Spleen (tissue), 11 donors: ENCODE data around the gene JOSD2. TPM values are rescaled to one million over a fixed set of nuclear protein-coding genes. Genes with fewer than 3 reads are reported as not detected.

Experiments used
- DNase-seq: peaks from one replicate; pipeline ENCODE4 v3.0.0-alpha.2; 2020
- H3K27ac ChIP-seq, 8 donors: fragments of 200-600 bp; sonication (generic) in 7 of 8; 1 replicate in 4 of 8; 2 replicates in 4 of 8; pipeline versions ENCODE4 v1.5.0 to v1.8.0; 2016 to 2021; ENCODE audit warnings: inconsistent platforms in 4 of 8, mild to moderate bottlenecking in 4 of 8, moderate library complexity in 1 of 8
- H3K27me3 ChIP-seq, 7 donors: fragments of 200-600 bp; sonication (generic) in 6 of 7; replicated peaks in 1 of 7; 1 replicate in 4 of 7; 2 replicates in 3 of 7; pipeline versions ENCODE4 v1.5.0 to v1.8.0; 2016 to 2021; ENCODE audit warnings: inconsistent platforms in 3 of 7, mild to moderate bottlenecking in 1 of 7
- H3K36me3 ChIP-seq, 6 donors: fragments of 200-600 bp; sonication (generic) in 5 of 6; 1 replicate in 4 of 6; 2 replicates in 2 of 6; pipeline versions ENCODE4 v1.5.0 to v1.8.0; 2016 to 2021; ENCODE audit warnings: inconsistent platforms in 2 of 6
- H3K4me1 ChIP-seq, 6 donors: fragments of 200-600 bp; sonication (generic) in 5 of 6; 1 replicate in 3 of 6; 2 replicates in 3 of 6; pipeline versions ENCODE4 v1.5.0 to v1.8.0; 2016 to 2021; ENCODE audit warnings: inconsistent platforms in 3 of 6
- H3K4me3 ChIP-seq, 8 donors: fragments of 200-600 bp; sonication (generic) in 7 of 8; 1 replicate in 4 of 8; 2 replicates in 4 of 8; pipeline versions ENCODE4 v1.5.0 to v1.8.0; 2016 to 2021; ENCODE audit warnings: inconsistent platforms in 4 of 8, mild to moderate bottlenecking in 4 of 8, moderate library complexity in 2 of 8
- H3K9me3 ChIP-seq, 8 donors: fragments of 200-600 bp; sonication (generic) in 7 of 8; 1 replicate in 4 of 8; 2 replicates in 4 of 8; pipeline versions ENCODE4 v1.5.0 to v1.8.0; 2016 to 2021; ENCODE audit warnings: inconsistent platforms in 4 of 8
- CTCF ChIP-seq, 11 experiments: fragments of 200-600 bp in 7 of 11; fragments of 450-650 bp in 4 of 11; sonication (generic) in 4 of 11; IDR thresholded peaks in 8 of 11; conservative IDR thresholded peaks in 3 of 11; 1 replicate in 7 of 11; 2 replicates in 4 of 11; pipeline versions ENCODE4 v1.4.0 to v1.8.0; 2016 to 2021; ENCODE audit warnings: antibody characterized with exemption in 11 of 11, inconsistent platforms in 4 of 11, mild to moderate bottlenecking in 1 of 11
- POLR2A ChIP-seq, 3 donors: fragments of 450-650 bp; IDR thresholded peaks; one replicate each; pipeline ENCODE4 v1.5.1; 2017; ENCODE audit warnings: antibody characterized with exemption in 3 of 3, mild to moderate bottlenecking in 1 of 3
- POLR2AphosphoS5 ChIP-seq, 3 donors: sonication (generic); formaldehyde crosslinking; IDR thresholded peaks; one replicate each; pipeline ENCODE4 v1.5.1; 2017; ENCODE audit warnings: antibody characterized with exemption in 3 of 3
- WGBS, 5 donors: extraction: QIAGEN DNeasy Blood & Tissue Kit in 3 of 5; methylation state at CpG; one replicate each; pipeline versions ENCODE4 v1.1.5 to v1.1.7; 2013 to 2018; 5-methylcytosine and 5-hydroxymethylcytosine counted together
- intact Hi-C: fragments of 100-400 bp; cut with DNase I; formaldehyde crosslinking; loops from one replicate; pipeline ENCODE4 v1.15.0; 2023; ENCODE audit warnings: low total_unique reads
- polyA plus RNA-seq, 3 donors: library from polyadenylated mRNA; stranded (reverse); fragments of 200-250 nt; gene quantifications; one replicate each; pipeline ENCODE4 v1.2.1, GENCODE V29; 2013
- total RNA-seq, 7 donors: library from RNA; depleted of rRNA in 3 of 7; stranded (reverse); fragments of >200 nt in 3 of 7; fragmentation: NEBNext Ultra II Directional in 4 of 7; extraction: Animal tissue kit (Norgen Biotek cat#: 25700) in 4 of 7; gene quantifications; one replicate each; pipeline versions ENCODE4 v1.1.0 to v1.2.1, GENCODE V29; 2016 to 2021
- donor health status: healthy with polysubstance abuse.
- donor health status: DM: no; HTN: no; CAD: no; lungs with moderate emphysema.
- donor health status: DM: no; HTN: no; CAD: no.
- donor health status: Bipolar disorder and iron deficiency.
- donor health status: healthy.
- donor health status: DM: no; HTN: no; CAD: no.
- donor health status: DM: yes; HTN: yes; CAD: no.

Gene JOSD2
- total and polyA plus RNA-seq, 10 donors = 21.4 to 54.3 (median 30.7) TPM

- Histone ChIP-seq H3K4me3 (no peak overlapping the region), H3K9me3 (no peaks in the 10 kb centered on the region), H3K36me3 (no peaks in the 10 kb centered on the region), H3K4me1 (peaks cover 0 to 14% (median 11%) of the 10 kb centered on the region in 6 donors), H3K27me3 (peaks cover 0 to 98% (median 40%) of the 10 kb centered on the region in 7 donors), H3K27ac (no peak overlapping the region)
- intact Hi-C loops = no loop called here
- DNase-seq = no peak
- 61 to 80% (median 74%) methylated on average over 6 to 12 of the region's 12 CpGs for WGBS, 5 donors
- TF ChIP-seq POLR2AphosphoS5 (IDR thresholded peaks at IDR 0.05) (no peak), CTCF (IDR thresholded peaks at IDR 0.05 in 8 of 11, conservative IDR thresholded peaks at IDR 0.05 in 3 of 11) (no peak), POLR2A (IDR thresholded peaks at IDR 0.05) (no peak)
Observed at GRCh38 chr19:50555033-50555432, 44.0 kb upstream of the JOSD2 start.

- 86 to 95% (median 92%) methylated on average over 10 of the region's 10 CpGs for WGBS, 5 donors
- no peaks in the 10 kb centered on the region for H3K36me3 ChIP-seq
- TF ChIP-seq CTCF (IDR thresholded peaks at IDR 0.05 in 8 of 11, conservative IDR thresholded peaks at IDR 0.05 in 3 of 11) (no peak), POLR2A (IDR thresholded peaks at IDR 0.05) (no peak), POLR2AphosphoS5 (IDR thresholded peaks at IDR 0.05) (no peak)
- H3K4me3 ChIP-seq = no peak overlapping the region
- no peak overlapping the region for H3K27ac ChIP-seq
- no peaks in the 10 kb centered on the region for H3K9me3 ChIP-seq
- DNase-seq = no peak
- intact Hi-C loops = no loop called here
- H3K27me3 ChIP-seq = peaks cover 0 to 99% (median 40%) of the 10 kb centered on the region in 7 donors
- H3K4me1 ChIP-seq = peaks cover 0 to 14% (median 11%) of the 10 kb centered on the region in 6 donors
Observed at GRCh38 chr19:50554212-50554611, 43.2 kb upstream of the JOSD2 start.

DNA sequence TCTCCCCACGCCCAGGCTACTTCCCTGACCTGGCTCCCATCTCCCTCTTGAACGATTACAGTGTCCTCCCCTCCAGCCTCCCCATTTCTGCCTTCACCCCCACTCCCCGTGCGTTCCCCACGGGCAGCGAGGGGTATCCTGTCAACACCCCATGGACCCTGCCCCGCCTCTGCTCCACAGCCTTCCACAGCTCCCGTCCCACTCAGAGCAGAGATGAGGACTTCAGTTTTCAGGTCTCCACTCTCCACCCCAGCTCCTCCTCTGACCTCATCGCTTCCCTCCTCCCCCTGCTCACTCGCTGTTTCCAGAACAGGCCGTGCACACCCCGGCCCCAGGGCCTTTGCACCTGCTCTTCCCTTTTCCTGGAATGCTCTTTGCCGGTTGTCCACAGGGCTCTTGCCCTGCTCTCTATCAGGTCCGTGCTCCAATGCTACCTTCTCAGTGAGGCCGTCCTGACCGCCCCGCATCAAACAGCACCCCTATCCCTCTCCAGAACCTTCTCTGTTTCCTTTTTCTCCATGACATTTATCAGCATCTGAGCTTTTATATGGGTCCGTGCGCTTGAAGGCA, 42.2 kb upstream of the JOSD2 start:
- intact Hi-C loops = no loop called here
- no peaks in the 10 kb centered on the region for H3K36me3 ChIP-seq
- no peak overlapping the region for H3K27ac ChIP-seq
- peaks cover 0 to 14% (median 11%) of the 10 kb centered on the region in 6 donors for H3K4me1 ChIP-seq
- no peak overlapping the region for H3K4me3 ChIP-seq
- WGBS, 5 donors = 76 to 83% (median 80%) methylated on average over 17 to 19 of the region's 19 CpGs
- peaks cover 0 to 99% (median 40%) of the 10 kb centered on the region in 7 donors for H3K27me3 ChIP-seq
- DNase-seq = no peak
- no peak for TF ChIP-seq POLR2A (IDR thresholded peaks at IDR 0.05)
- no peak for TF ChIP-seq POLR2AphosphoS5 (IDR thresholded peaks at IDR 0.05)
- TF ChIP-seq CTCF (IDR thresholded peaks at IDR 0.05 in 8 of 11, conservative IDR thresholded peaks at IDR 0.05 in 3 of 11) = no peak
- H3K9me3 ChIP-seq = no peaks in the 10 kb centered on the region

GRCh38 chr19:50552540-50552939, 41.5 kb upstream of the JOSD2 start:
- H3K36me3 ChIP-seq = no peaks in the 10 kb centered on the region
- no peaks in the 10 kb centered on the region for H3K9me3 ChIP-seq
- H3K4me1 ChIP-seq = peaks cover 0 to 14% (median 11%) of the 10 kb centered on the region in 6 donors
- intact Hi-C loops = no loop called here
- H3K27ac ChIP-seq = no peak overlapping the region
- no peak for TF ChIP-seq CTCF (IDR thresholded peaks at IDR 0.05 in 8 of 11, conservative IDR thresholded peaks at IDR 0.05 in 3 of 11)
- TF ChIP-seq POLR2AphosphoS5 (IDR thresholded peaks at IDR 0.05) = no peak
- no peak for TF ChIP-seq POLR2A (IDR thresholded peaks at IDR 0.05)
- peaks cover 0 to 99% (median 39%) of the 10 kb centered on the region in 7 donors for H3K27me3 ChIP-seq
- no peak for DNase-seq
- no peak overlapping the region for H3K4me3 ChIP-seq
- 75 to 87% (median 78%) methylated on average over 14 to 15 of the region's 15 CpGs for WGBS, 5 donors
